ENCODE measurements around the gene SLC2A1.

The SLC2A1 gene

GRCh38 chr1:42957880-42958487 is 684 bp downstream of the SLC2A1 start:
- peak; percentile 88 for DNase-seq

- no peak for DNase-seq
Observed at GRCh38 chr1:42957229-42957879, 1.3 kb downstream of the SLC2A1 start.

GRCh38 chr1:42956739-42957138 is 1.9 kb downstream of the SLC2A1 start:
- DNase-seq: no peak

GRCh38 chr1:42955311-42956063 is 3.2 kb downstream of the SLC2A1 start:
- no peak for DNase-seq

DNA sequence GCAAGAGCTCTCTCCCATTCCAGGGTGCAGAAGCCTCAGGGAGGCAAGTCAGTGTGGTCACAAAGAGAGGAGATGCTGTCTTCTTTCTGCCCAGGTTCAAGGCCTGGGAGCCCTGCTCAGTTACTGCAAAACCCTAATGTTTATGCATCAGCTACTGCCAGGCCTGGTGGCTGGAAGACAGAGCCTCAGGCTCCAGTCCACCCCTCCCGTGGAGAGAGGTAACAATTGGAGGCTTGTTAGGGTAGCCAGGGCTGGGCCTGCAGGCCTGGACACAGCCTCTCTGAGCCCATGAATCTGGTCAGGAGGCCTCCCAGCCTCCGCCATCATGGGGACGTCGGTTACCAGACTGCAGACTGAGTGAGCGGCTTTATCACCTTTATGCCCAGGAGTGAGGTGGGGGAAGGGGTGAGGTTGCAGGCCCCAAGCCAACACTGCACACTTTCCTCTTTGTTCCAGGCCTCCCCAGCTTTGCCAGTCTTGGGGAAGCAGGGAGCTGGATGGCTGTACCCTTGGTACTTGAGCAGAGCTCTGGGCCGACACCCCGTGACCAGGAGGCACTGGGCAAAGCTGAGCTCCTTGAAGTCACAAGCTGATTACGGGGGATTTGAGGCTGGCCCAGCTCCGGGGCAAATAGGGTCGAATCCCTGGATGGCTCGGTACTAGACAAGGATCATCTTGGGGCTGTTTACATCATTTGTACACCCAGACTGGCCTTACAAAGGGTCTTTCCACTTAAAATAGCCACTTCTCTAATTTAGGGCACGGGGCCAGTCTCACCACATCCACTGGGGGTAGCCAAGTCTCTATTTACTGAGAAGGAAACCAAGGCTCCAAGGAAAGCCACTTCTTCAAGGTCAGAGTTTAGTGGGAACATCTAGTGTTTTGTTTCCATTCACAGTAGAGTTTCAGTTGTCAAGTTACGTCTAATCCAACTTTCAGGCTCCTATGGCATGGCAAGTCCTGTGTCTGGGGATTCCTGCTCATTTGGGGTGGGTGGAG is 5.2 kb downstream of the SLC2A1 start:
- no peak for DNase-seq

DNA sequence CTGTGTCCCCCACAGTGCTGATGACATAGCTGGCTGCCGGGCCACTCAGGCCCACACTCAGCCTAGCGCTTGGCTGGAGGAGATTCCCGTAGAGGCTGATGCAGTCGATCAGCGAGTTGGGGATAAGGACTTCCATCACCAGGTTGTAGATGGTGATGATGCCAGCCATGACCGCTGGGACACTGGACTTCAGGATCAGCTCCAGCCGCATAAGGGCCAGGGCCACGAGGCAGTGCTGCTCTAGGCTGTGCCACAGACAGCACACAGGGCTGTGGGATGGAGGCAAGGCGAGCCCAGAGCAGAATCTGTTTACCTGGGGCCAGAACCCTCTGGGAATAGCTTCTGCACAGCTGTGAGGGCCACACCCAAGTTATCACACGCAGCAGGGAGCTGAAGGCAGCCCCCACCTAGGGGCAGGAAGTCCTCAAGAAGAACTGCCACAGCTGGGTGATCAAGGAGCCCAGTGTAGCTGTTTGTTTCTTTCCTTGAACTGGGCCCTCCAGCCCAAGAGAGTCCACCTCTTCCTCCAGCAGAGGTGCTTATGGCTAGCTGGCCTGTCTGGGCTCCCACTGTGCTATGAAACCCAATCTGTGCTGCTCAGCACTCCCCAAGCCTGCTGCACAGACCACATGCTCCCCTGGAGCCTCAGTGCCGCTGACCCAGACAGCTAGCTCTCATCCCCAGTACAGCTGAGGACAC is 6.2 kb downstream of the SLC2A1 start:
- no peak for DNase-seq

GRCh38 chr1:42951588-42951987 is 7.1 kb downstream of the SLC2A1 start:
- no peak for DNase-seq

- no peak for DNase-seq
Observed at GRCh38 chr1:42950116-42950481, 8.6 kb downstream of the SLC2A1 start.

- DNase-seq: no peak
Observed at GRCh38 chr1:42949312-42950115, 9.2 kb downstream of the SLC2A1 start.

- DNase-seq: no peak
Observed at GRCh38 chr1:42947965-42948732, 10.5 kb downstream of the SLC2A1 start.

- no peak for DNase-seq
Observed at GRCh38 chr1:42947117-42947516, 11.6 kb downstream of the SLC2A1 start.

DNA sequence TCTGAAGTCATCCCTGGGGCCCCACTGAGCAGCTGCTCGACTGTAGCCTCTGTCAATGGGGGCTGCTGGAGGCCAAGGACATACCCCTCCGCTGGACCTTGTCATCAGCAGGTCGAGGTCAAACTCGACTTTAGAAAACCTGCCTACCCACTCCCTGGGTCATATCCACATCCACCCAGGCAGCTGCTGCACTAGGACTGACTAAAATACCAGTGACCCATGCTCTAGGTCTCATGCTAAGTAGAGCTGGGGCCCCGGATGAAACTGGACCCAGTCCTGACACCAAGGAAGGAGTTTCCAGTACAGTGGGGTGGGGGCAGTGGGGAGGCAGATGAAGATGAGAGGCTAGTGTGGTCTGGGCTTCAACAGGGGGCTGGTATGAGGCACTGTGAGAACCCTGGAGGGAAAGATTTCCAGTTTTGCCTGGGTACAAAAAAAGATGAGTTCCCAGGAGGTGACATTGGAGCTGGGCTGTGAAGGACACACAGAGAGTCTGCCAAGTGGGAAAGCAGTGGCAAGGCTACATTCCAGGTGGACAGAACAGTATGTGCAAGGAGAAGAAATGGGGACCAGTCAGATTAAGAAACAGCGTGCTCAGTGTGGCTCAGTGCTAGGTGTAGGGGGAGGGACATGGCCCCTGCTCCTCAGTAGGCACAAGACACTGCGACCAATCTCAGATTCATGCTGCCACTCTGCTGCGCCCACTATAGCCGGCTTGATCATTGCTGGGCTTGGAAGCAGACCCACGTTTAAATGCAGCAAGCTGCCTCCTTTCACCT is 12.4 kb downstream of the SLC2A1 start:
- no peak for DNase-seq

DNA sequence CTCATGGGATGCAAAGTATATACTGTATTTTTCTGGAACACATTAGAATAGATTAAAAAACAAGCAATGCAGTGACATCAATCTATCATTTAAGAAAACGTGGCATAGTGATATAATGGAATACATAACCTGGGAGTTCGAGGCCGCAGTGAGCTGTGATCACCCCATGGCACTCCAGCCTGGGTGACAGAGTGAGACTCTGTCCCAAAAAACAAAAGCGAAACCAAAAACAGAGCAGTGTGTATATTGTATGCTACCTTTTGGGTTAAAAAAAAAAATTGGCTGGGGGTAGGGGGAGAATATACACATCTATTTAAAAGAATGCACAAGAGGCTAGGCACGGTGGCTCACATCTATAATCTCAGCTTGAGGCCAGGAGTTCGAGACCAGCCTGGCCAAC is 13.5 kb downstream of the SLC2A1 start:
- DNase-seq: no peak

DNA sequence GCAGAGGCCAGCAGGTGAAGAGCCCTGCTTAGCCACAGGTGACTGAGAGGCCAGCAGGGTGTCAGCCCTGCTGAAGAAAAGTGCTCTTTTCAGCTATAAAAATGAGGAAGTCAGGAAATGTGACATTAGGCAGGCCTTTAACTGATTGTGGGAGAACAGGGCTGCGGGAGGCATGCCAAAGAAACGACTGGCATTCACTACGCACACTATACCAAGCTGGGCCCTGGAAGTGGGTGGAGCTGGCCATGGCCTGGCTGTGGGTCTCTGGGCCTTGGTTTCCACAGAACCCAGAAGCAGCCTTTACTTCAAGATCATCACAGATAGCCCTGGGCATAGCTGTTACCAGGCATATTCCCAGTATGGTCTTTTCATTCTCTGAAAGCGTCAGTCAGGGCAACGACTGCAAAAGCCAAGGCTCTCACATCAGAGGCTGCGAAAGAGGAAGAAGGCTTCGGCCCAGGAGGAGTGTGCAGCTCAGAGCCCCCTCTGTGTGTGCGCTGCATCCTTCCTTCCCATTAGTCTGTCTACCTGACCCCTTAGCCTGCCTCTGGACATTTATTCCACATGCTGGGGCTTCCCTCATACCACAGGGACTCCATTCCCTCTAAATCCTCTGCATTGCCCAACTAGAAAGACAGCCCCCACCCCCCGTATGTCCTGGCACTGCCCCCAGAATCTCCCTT is 14.3 kb downstream of the SLC2A1 start:
- DNase-seq: no peak

GRCh38 chr1:42943728-42944127 is 14.9 kb downstream of the SLC2A1 start:
- no peak for DNase-seq

DNA sequence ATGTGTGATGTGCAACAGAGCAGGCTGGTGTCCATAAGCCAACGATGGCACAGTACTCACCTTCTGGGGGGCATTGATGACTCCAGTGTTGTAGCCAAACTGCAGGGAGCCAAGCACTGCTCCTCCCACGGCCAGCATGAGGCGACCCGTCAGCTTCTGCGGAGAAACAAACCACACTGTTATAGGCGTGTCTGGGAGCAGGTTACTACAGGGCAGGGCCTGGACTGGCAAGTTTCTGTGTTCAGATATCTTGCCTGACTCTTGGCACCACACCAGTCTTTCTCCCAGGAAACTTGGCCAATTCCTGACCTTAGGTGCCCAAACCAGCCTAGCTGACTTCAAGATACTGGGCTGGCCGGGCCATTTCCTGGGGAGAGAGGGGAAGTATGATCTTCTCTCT is 15.5 kb downstream of the SLC2A1 start:
- DNase-seq: no peak

DNA sequence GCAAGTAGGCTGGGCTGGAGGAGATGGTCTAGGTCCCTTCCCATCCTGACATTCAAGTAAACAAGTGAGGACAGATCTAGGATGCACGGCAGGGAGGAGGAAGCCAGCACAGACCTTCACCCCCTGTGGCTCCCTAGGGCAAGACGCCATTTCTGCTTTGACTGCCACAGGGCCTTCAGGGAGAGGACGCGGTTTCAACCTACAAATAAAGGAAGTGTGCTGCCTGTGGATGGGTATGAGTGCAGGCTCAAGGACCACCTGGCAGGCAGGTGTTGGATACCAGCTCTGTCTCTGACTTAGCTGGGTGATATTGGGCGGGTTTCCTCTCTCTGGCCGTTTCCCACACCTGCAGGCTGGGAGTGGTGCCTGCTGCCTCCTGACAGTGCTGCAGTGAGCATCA is 16.2 kb downstream of the SLC2A1 start:
- no peak for DNase-seq

- DNase-seq: no peak
Observed at GRCh38 chr1:42941640-42942330, 16.9 kb downstream of the SLC2A1 start.

All from activated CD8-positive, alpha-beta memory T cell treated with anti-CD3 and anti-CD28 coated beads for 24 hours (primary cell).